WERI-Rb-1 (cell line): ENCODE data around the gene FCHSD2.

Source experiments
- DNase-seq: peaks from one replicate; pipeline ENCODE4 v3.0.0-alpha.2; 2020
- H3K27ac ChIP-seq: fragments of 250-450 bp; sonication (Bioruptor Pico); 2 replicates; pipeline ENCODE4 v1.5.1; 2020; ENCODE audit warnings: mild to moderate bottlenecking, moderate library complexity
- H3K27me3 ChIP-seq: fragments of 250-450 bp; sonication (Bioruptor Pico); 2 replicates; pipeline ENCODE4 v1.5.1; 2021; ENCODE audit warnings: mild to moderate bottlenecking, low read depth, moderate library complexity; ENCODE audit not compliant: insufficient read depth, severe bottlenecking
- H3K36me3 ChIP-seq: fragments of 250-450 bp; sonication (Bioruptor Pico); 2 replicates; pipeline ENCODE4 v1.5.1; 2020; ENCODE audit warnings: mild to moderate bottlenecking, moderate library complexity
- H3K4me3 ChIP-seq: 2 replicates; pipeline ENCODE4 v1.5.1; 2011; ENCODE audit warnings: low read depth, mild to moderate bottlenecking, control low read depth, low read length
- H3K9me3 ChIP-seq: fragments of 250-450 bp; sonication (Bioruptor Pico); 2 replicates; pipeline ENCODE4 v1.5.1; 2021; ENCODE audit warnings: mild to moderate bottlenecking, moderate library complexity; ENCODE audit not compliant: severe bottlenecking
- CTCF ChIP-seq: IDR thresholded peaks from 2 replicates; pipeline ENCODE4 v1.5.1; 2011; ENCODE audit warnings: low read depth, mild to moderate bottlenecking, control low read depth, inconsistent platforms, low read length

FCHSD2 gene

GRCh38 chr11:72840780-72841179 lies 301.3 kb downstream of the FCHSD2 start:
- no peak for TF ChIP-seq CTCF
- Histone ChIP-seq H3K4me3 (no peak overlapping the region), H3K9me3 (no peaks in the 10 kb centered on the region), H3K27me3 (no peaks in the 10 kb centered on the region), H3K27ac (no peak overlapping the region), H3K36me3 (peaks cover 25% of the 10 kb centered on the region)
- no peak for DNase-seq

GRCh38 chr11:72838691-72839305 lies 303.3 kb downstream of the FCHSD2 start:
- Histone ChIP-seq H3K36me3 (peaks cover 28% of the 10 kb centered on the region), H3K4me3 (no peak overlapping the region), H3K9me3 (no peaks in the 10 kb centered on the region), H3K27me3 (no peaks in the 10 kb centered on the region), H3K27ac (no peak overlapping the region)
- TF ChIP-seq CTCF, result no peak
- no peak for DNase-seq

DNA sequence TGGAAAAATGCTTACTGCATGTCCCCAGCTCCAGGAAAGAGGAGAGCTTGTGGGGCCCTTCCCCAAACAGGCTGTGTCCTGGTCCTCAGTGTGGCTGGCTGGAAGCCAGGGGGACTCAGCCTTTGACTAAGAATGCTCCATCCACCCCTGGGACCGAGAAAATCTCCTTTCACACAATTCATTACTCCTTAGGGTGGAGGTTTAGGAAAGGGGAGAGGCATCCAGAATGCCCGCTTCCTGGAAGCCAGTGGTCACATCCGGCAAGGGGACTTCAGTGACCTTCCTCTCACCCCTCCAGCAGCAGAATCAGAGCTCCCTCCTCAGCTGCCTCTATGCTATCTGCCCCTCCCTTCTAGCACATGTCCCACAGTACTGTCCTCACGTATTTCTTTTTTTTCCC lies 306.0 kb downstream of the FCHSD2 start:
- Histone ChIP-seq H3K36me3 (peaks cover 20% of the 10 kb centered on the region), H3K9me3 (no peaks in the 10 kb centered on the region), H3K4me3 (no peak overlapping the region), H3K27me3 (no peaks in the 10 kb centered on the region), H3K27ac (no peak overlapping the region)
- no peak for TF ChIP-seq CTCF
- DNase-seq, result no peak

DNA sequence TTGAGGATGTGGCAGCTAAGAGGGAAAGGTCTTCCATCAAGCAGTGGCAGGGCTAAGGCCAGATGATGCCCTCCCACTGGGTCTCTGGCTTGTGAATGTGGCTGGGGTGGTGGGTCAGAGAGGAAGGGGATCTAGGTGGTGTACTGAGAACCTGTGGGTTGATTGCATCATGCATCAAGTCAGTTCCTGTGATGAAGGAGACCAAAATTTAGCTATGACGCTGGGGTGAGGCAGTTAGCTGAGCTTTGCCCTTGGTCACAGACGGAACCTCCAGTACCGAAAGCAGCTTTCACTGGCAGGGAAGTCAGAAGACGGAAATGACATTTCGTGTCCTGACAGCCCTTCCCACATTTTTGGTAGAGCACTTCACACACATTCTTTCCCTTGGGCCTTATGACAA lies 307.2 kb downstream of the FCHSD2 start:
- H3K9me3 ChIP-seq, result no peaks in the 10 kb centered on the region
- H3K4me3 ChIP-seq, result no peak overlapping the region
- no peak overlapping the region for H3K27ac ChIP-seq
- TF ChIP-seq CTCF, result no peak
- H3K27me3 ChIP-seq, result no peaks in the 10 kb centered on the region
- peaks cover 9% of the 10 kb centered on the region for H3K36me3 ChIP-seq
- DNase-seq, result no peak

DNA sequence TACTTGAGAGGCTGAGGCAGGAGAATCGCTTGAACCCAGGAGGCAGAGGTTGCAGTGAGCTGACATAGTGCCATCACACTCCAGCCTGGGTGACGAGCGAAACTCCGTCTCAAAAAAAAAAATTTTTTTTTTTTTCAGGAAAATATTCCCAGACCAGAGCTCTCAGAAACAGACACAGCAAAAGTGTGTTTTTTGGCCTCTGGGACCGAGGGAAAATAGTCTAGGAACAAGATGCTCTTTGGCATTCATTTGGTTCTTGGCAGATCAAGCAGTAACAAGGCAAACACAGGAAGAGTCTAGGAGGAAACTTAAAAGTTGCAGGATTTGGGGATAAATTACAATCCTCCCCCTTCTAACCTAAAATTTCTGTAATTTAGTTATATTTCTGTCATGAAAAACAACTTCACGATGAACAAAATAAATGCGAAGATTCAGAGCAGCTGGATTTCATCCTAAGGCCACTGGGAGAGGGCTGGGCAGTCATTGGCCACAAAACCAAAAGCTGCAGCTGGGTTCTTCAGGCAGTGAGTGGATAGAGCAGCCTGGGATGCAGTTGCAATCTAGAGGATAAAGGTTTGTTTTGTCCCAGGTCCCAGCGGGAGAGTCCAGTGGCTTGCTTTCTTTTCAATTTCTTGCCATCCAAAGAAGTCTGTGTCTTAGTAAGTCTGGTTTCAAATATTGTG lies 308.2 kb downstream of the FCHSD2 start:
- Histone ChIP-seq H3K9me3 (no peaks in the 10 kb centered on the region), H3K27me3 (no peaks in the 10 kb centered on the region), H3K36me3 (peaks cover 6% of the 10 kb centered on the region; the same call in 1 of the 2 replicates), H3K4me3 (no peak overlapping the region), H3K27ac (no peak overlapping the region)
- no peak for TF ChIP-seq CTCF
- DNase-seq, result no peak
